GM12891 (cell line): ENCODE data around the gene ZNF385B.

Source experiments
- POLR2A ChIP-seq: IDR thresholded peaks from 2 replicates; pipeline ENCODE4 v1.6.1; 2011; ENCODE audit warnings: low read depth, low read length, control low read depth
- POLR2AphosphoS5 ChIP-seq: IDR thresholded peaks from 2 replicates; pipeline ENCODE4 v1.6.1; 2011; ENCODE audit warnings: low read depth, low read length, control low read depth
- SPI1 ChIP-seq: IDR thresholded peaks from 2 replicates; pipeline ENCODE4 v1.6.1; 2011; ENCODE audit warnings: low read depth, low read length, control low read depth
- TAF1 ChIP-seq: IDR thresholded peaks from 2 replicates; pipeline ENCODE4 v1.6.1; 2011; ENCODE audit warnings: low read depth, low read length, control low read depth

- TF ChIP-seq POLR2A (no peak), TAF1 (no peak), POLR2AphosphoS5 (no peak), SPI1 (no peak)
These were observed 178.7 kb downstream of the ZNF385B start for GRCh38 chr2:179682756-179683155.
